ENCODE measurements around the gene RAD52. TPM values are rescaled to one million over a fixed set of nuclear protein-coding genes. Genes with fewer than 3 reads are reported as not detected.

Gene RAD52
- total RNA-seq, 1 experiment from 2014 or later: 24.7 TPM

DNA sequence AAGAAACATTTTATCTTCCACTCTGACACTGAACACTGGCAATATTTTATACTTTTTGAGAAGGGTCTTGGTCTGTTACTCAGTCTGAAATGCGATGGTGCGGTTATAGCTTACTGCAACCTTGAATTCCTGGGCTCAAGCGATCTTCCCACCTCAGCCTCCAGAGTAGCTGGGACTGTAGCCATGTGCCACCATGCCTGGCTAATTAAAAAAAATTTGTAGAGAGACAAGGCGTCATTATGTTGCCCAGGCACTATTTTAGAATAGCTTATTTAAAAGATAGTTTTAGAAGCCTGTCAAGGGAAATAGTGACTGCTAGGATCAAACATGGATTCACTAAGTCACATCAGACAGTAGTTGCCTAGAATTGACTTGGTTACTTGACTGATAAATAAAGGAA lies 47.4 kb upstream of the RAD52 start:
- CTCF ChIA-PET: no interaction called here

DNA sequence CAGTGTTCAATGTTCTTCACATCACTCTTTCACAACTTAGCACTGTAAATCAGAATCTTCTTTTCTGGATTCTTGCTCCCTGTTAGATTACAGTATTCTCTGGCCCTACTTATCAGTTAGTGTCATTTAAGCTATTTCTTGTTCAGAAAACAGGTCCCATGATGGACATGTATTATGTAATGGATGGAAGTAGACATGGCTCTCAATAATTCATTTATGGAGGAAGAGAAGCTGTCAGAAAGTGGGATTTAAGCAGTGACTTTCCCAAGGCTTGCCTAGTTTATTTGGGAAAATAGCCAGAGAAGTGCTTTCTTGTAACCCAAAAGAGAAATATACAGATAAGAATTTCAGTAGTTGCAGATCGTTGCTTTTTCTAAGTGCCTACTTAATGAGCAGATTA lies 43.2 kb upstream of the RAD52 start:
- BruUV-seq (replicated peaks): no TSS peak
- Histone ChIP-seq H3K9me3 (ENCODE audit: low read depth, low read length, poor library complexity, severe bottlenecking) (no peaks in the 10 kb centered on the region), H3K4me3 (ENCODE audit: low read depth, low read length, poor library complexity, severe bottlenecking) (peak overlapping the region; percentile 80), H3K4me1 (ENCODE audit: insufficient read depth, low read length, poor library complexity, severe bottlenecking) (peaks cover 36% of the 10 kb centered on the region), H3K36me3 (ENCODE audit: insufficient read depth, low read length, poor library complexity, severe bottlenecking) (no peaks in the 10 kb centered on the region), H3K27ac (ENCODE audit: low read depth, low read length, poor library complexity, severe bottlenecking) (peak overlapping the region; percentile 4), H3K27me3 (replicated peaks; ENCODE audit: insufficient read depth, low read depth, low read length, poor library complexity) (no peaks in the 10 kb centered on the region)
- POLR2A ChIA-PET (ENCODE audit: low non-redundant PET): no interaction called here
- TF ChIP-seq, protein P1, sequence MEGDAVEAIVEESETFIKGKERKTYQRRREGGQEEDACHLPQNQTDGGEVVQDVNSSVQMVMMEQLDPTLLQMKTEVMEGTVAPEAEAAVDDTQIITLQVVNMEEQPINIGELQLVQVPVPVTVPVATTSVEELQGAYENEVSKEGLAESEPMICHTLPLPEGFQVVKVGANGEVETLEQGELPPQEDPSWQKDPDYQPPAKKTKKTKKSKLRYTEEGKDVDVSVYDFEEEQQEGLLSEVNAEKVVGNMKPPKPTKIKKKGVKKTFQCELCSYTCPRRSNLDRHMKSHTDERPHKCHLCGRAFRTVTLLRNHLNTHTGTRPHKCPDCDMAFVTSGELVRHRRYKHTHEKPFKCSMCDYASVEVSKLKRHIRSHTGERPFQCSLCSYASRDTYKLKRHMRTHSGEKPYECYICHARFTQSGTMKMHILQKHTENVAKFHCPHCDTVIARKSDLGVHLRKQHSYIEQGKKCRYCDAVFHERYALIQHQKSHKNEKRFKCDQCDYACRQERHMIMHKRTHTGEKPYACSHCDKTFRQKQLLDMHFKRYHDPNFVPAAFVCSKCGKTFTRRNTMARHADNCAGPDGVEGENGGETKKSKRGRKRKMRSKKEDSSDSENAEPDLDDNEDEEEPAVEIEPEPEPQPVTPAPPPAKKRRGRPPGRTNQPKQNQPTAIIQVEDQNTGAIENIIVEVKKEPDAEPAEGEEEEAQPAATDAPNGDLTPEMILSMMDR (conservative IDR thresholded peaks at IDR 0.05; ENCODE audit: low read depth, low read length): no peak
- TF ChIP-seq EZH2 (IDR thresholded peaks at IDR 0.05; ENCODE audit: borderline replicate concordance, low read depth, low read length, poor library complexity, severe bottlenecking): no peak
- intact Hi-C loops (cut with micrococcal nuclease; ENCODE audit: unreplicated experiment): loop anchor here (5.0 kb wide), 1 partner anchor 35 kb away; no protein-coding TSS in a partner anchor
- DNase-seq (ENCODE audit: low spot score): no peak
- CTCF ChIA-PET: no interaction called here

More for the DNA sequence above, 47.4 kb upstream of the RAD52 start:
- Histone ChIP-seq H3K9me3 (ENCODE audit: low read depth, low read length, poor library complexity, severe bottlenecking) (no peaks in the 10 kb centered on the region), H3K27ac (ENCODE audit: low read depth, low read length, poor library complexity, severe bottlenecking) (no peak overlapping the region), H3K27me3 (replicated peaks; ENCODE audit: insufficient read depth, low read depth, low read length, poor library complexity) (no peaks in the 10 kb centered on the region), H3K36me3 (ENCODE audit: insufficient read depth, low read length, poor library complexity, severe bottlenecking) (no peaks in the 10 kb centered on the region), H3K4me3 (ENCODE audit: low read depth, low read length, poor library complexity, severe bottlenecking) (no peak overlapping the region), H3K4me1 (ENCODE audit: insufficient read depth, low read length, poor library complexity, severe bottlenecking) (peaks cover 17% of the 10 kb centered on the region)
- intact Hi-C loops (cut with micrococcal nuclease; ENCODE audit: unreplicated experiment): no loop called here
- TF ChIP-seq, protein P1 (conservative IDR thresholded peaks at IDR 0.05; ENCODE audit: low read depth, low read length): no peak
- TF ChIP-seq EZH2 (IDR thresholded peaks at IDR 0.05; ENCODE audit: borderline replicate concordance, low read depth, low read length, poor library complexity, severe bottlenecking): no peak
- DNase-seq (ENCODE audit: low spot score): no peak
- POLR2A ChIA-PET (ENCODE audit: low non-redundant PET): interaction anchor here (0.6 kb wide), 1 partner anchor 20 kb away, joined by 3 read pairs; no protein-coding TSS in a partner anchor
- BruUV-seq (replicated peaks): no TSS peak

DNA sequence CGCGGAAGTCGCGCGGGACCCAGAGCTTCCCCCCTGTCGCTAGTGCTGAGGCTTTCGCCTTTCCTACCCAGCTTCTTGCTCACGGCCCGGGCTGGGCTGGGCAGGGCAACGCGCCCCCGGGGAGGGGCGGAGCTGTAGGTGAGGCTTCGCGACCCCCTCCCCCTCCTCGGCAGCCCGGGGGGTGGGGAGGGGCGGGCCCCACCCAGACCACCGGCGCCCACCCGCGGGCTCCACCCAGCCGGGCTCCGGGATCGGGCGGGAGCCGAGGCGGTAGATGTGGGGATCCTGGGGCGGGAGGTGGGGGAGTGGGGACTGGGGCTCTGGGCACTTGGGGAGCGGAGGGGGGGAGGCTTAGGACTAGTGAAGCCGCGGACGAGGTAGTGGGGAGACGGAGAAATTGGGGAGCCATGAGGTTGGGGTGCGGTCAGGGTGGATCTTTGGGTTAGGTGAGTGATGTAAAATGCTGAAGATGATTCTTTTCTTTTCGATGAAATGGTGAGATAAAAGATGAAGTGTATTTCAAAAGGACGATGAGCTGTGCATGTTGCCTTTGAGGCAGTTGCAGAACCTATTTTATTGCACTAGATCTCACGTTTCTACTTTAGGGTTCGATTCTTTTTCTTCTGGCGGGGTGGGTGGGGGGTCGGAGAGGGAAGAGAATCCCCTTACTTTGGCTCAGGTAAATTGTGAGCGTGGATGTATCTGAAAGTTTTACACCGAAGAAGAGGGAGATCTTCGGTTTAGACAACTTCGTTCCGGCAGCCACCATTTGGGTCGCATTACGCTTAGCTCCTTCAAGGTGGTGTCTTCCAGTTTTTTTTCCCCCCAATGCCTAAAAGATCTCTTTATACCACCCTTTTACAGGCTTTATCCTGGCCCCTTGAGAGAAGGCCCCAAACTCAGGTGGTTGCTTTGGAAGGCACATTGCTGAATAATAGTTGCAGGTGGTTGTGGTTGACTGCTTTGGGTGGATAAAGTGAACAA lies 42.1 kb upstream of the RAD52 start:
- intact Hi-C loops (cut with micrococcal nuclease; ENCODE audit: unreplicated experiment): loop anchor here (5.0 kb wide), 1 partner anchor 34 kb away; no protein-coding TSS in a partner anchor
- BruUV-seq (replicated peaks): TSS peak; percentile 80
- Histone ChIP-seq H3K4me1 (ENCODE audit: insufficient read depth, low read length, poor library complexity, severe bottlenecking) (peaks cover 27% of the 10 kb centered on the region), H3K27ac (ENCODE audit: low read depth, low read length, poor library complexity, severe bottlenecking) (peak overlapping the region; percentile 99), H3K36me3 (ENCODE audit: insufficient read depth, low read length, poor library complexity, severe bottlenecking) (no peaks in the 10 kb centered on the region), H3K4me3 (ENCODE audit: low read depth, low read length, poor library complexity, severe bottlenecking) (peak overlapping the region; percentile 80), H3K9me3 (ENCODE audit: low read depth, low read length, poor library complexity, severe bottlenecking) (no peaks in the 10 kb centered on the region), H3K27me3 (replicated peaks; ENCODE audit: insufficient read depth, low read depth, low read length, poor library complexity) (no peaks in the 10 kb centered on the region)
- peak; percentile 22 for DNase-seq (ENCODE audit: low spot score)
- TF ChIP-seq, protein P1 (conservative IDR thresholded peaks at IDR 0.05; ENCODE audit: low read depth, low read length): no peak
- TF ChIP-seq EZH2 (IDR thresholded peaks at IDR 0.05; ENCODE audit: borderline replicate concordance, low read depth, low read length, poor library complexity, severe bottlenecking): no peak
- POLR2A ChIA-PET (ENCODE audit: low non-redundant PET): interaction anchor here (0.6 kb wide), 1 partner anchor 38 kb away, joined by 3 read pairs; no protein-coding TSS in a partner anchor
- CTCF ChIA-PET: interaction anchor here (0.6 to 1.0 kb wide), 3 partner anchors 62 to 101 kb away, joined by 3 to 4 read pairs (median 3); no protein-coding TSS in a partner anchor

Measured in A673 (cell line).